HepG2 (cell line): Measurements from ENCODE around the gene MACROH2A1. TPM values are rescaled to one million over a fixed set of nuclear protein-coding genes. Genes with fewer than 3 reads are reported as not detected.

Experiments used
- CBFB ChIP-seq: sonication (generic); formaldehyde crosslinking; IDR thresholded peaks from 2 replicates; pipeline ENCODE4 v1.4.0; 2020; ENCODE audit warnings: missing genetic modification reagents
- CCDC6 ChIP-seq: sonication (generic); formaldehyde crosslinking; IDR thresholded peaks from 2 replicates; pipeline ENCODE4 v1.8.1; 2022; ENCODE audit warnings: mild to moderate bottlenecking, missing genetic modification reagents, moderate library complexity
- EEA1 ChIP-seq: sonication (generic); formaldehyde crosslinking; IDR thresholded peaks from 2 replicates; pipeline ENCODE4 v1.5.1; 2020; ENCODE audit warnings: mild to moderate bottlenecking, missing genetic modification reagents, borderline replicate concordance
- MZF1 ChIP-seq: sonication (generic); formaldehyde crosslinking; IDR thresholded peaks from 2 replicates; pipeline ENCODE4 v1.8.1; 2023; ENCODE audit warnings: mild to moderate bottlenecking, missing genetic modification reagents, borderline replicate concordance
- SAP130 ChIP-seq: IDR thresholded peaks from 2 replicates; pipeline ENCODE4 v1.6.1; 2016; ENCODE audit warnings: low read depth
- STAG1 ChIP-seq: sonication (generic); formaldehyde crosslinking; IDR thresholded peaks from 2 replicates; pipeline ENCODE4 v1.4.0; 2020; ENCODE audit warnings: missing genetic modification reagents
- TBL1XR1 ChIP-seq: fragments of 150-350 bp; IDR thresholded peaks from 2 replicates; pipeline ENCODE4 v1.6.1; 2014; ENCODE audit warnings: borderline replicate concordance, low read length; ENCODE audit not compliant: partially characterized antibody
- TCF12 ChIP-seq, 2 experiments: fragments of 450-650 bp in 1 of 2; sonication (generic) in 1 of 2; formaldehyde crosslinking in 1 of 2; IDR thresholded peaks; 2 replicates each; pipeline versions ENCODE4 v1.6.1 to v1.8.0; 2017 to 2022; ENCODE audit warnings: antibody characterized with exemption in 1 of 2, mild to moderate bottlenecking in 1 of 2, missing genetic modification reagents in 1 of 2, moderate library complexity in 1 of 2
- ZNF292 ChIP-seq: sonication (generic); formaldehyde crosslinking; IDR thresholded peaks from 2 replicates; pipeline ENCODE4 v1.8.1; 2022; ENCODE audit warnings: mild to moderate bottlenecking, low read depth, missing genetic modification reagents, borderline replicate concordance
- ZNF547 ChIP-seq: sonication (generic); formaldehyde crosslinking; IDR thresholded peaks from 2 replicates; pipeline ENCODE4 v1.5.1; 2020; ENCODE audit warnings: mild to moderate bottlenecking, missing genetic modification reagents
- ZNF841 ChIP-seq: sonication (generic); formaldehyde crosslinking; IDR thresholded peaks from 2 replicates; pipeline ENCODE4 v1.8.1; 2023; ENCODE audit warnings: missing genetic modification reagents, borderline replicate concordance
- polyA plus RNA-seq, 8 experiments: library from polyadenylated mRNA; depleted of rRNA in 3 of 8; stranded (reverse) in 7 of 8; unstranded in 1 of 8; fragments of >200 nt; fragmentation: Illumina TruSeq in 4 of 8; extraction: Trizol in 4 of 8; gene quantifications; 2 replicates each; pipeline versions ENCODE4 v1.2.1 to v1.2.3, GENCODE V29; 2011 to 2016; ENCODE audit warnings: low read depth in 4 of 8, missing spikeins in 1 of 8, mixed read lengths in 1 of 8; ENCODE audit not compliant: insufficient read depth in 1 of 8
- total RNA-seq, 5 experiments: library from RNA; depleted of rRNA; stranded (reverse); fragments of >200 nt; fragmentation: Illumina TruSeq; extraction: Trizol; gene quantifications; 2 replicates each; pipeline ENCODE4 v1.2.3, GENCODE V29; 2016; ENCODE audit warnings: low read depth in 1 of 5
- TF ChIP-seq, protein P1 (sequence below): sonication (generic); formaldehyde crosslinking; IDR thresholded peaks from 2 replicates; pipeline ENCODE4 v1.4.0; 2020; ENCODE audit warnings: missing genetic modification reagents
- TF ChIP-seq, protein P2 (sequence below): sonication (generic); formaldehyde crosslinking; conservative IDR thresholded peaks from 2 replicates; pipeline ENCODE4 v1.8.0; 2022; ENCODE audit warnings: mild to moderate bottlenecking, moderate library complexity, missing genetic modification reagents
- TF ChIP-seq, protein P3 (sequence below): IDR thresholded peaks from 2 replicates; pipeline ENCODE4 v1.6.1; 2016
- TF ChIP-seq, protein P4 (sequence below): sonication (generic); formaldehyde crosslinking; IDR thresholded peaks from 2 replicates; pipeline ENCODE4 v1.5.1; 2020; ENCODE audit warnings: mild to moderate bottlenecking, missing genetic modification reagents, moderate library complexity

The MACROH2A1 gene
- total and polyA plus RNA-seq, 2 of the 13 experiments (the other 11 are each of a cell fraction or from before 2014, with no cell fraction given) = 69.1 to 158 TPM

DNA sequence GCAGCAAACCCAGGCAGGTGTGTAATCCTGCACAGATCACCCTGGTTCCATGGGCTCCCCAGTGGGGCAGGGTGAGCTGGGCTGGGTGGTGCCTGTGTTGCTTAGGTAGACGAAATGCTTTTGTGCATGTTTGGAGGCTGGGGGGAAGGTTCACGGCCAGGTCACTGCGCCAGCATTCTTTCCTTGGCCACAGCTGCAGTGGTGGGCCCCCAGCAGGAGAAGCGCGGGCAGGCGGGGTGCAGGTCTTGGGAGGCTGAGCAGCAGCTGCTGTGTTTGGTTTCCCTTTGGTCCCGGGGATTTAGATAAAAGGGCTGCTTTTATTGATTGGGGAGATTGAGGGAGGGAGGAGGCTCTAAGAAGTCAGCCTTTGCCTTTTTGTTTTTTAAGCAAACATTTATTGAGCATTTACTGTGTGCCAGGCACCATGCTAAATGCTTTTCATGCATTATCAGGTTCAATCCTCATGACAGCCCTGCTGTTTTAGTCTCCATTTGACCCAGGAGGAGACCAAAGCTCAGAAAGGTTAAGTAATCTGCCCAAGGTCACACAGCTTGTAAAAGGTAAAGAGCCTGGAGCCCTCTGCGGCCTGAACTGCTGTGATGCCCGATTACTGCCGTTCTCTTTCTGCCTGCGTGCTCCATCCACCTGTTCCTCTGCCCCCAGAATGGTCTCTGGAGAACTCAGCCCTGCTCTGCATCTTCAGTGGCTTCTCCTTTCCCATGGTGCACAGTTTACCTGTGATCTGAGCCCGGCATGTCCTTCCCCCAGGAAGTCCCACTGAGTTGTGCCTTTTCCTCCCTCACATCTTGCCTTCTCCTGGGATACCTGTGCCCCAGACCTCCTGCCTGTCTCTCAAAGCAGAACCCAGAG is 94.4 kb downstream of the MACROH2A1 start (continued):
- TF ChIP-seq, protein P1, sequence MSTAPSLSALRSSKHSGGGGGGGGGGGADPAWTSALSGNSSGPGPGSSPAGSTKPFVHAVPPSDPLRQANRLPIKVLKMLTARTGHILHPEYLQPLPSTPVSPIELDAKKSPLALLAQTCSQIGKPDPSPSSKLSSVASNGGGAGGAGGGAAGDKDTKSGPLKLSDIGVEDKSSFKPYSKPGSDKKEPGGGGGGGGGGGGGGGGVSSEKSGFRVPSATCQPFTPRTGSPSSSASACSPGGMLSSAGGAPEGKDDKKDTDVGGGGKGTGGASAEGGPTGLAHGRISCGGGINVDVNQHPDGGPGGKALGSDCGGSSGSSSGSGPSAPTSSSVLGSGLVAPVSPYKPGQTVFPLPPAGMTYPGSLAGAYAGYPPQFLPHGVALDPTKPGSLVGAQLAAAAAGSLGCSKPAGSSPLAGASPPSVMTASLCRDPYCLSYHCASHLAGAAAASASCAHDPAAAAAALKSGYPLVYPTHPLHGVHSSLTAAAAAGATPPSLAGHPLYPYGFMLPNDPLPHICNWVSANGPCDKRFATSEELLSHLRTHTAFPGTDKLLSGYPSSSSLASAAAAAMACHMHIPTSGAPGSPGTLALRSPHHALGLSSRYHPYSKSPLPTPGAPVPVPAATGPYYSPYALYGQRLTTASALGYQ (CRISPR knock-in tag) = 0 out of 2 replicates have a peak, but pooled peaks have one; percentile 12
- no peak for TF ChIP-seq EEA1 (CRISPR knock-in tag)
- no peak for TF ChIP-seq ZNF547 (CRISPR knock-in tag)
- no peak for TF ChIP-seq TCF12 (IDR thresholded peaks at IDR 0.05)
- TF ChIP-seq TCF12 (CRISPR knock-in tag; IDR thresholded peaks at IDR 0.05) = no peak
- TF ChIP-seq TBL1XR1 = peak; percentile 32
- TF ChIP-seq SAP130 = peak; percentile 42; the same call in 1 of the 2 replicates
- no peak for TF ChIP-seq MZF1 (CRISPR knock-in tag)
- TF ChIP-seq STAG1 = peak; percentile 15; the same call in 1 of the 2 replicates
- no peak for TF ChIP-seq ZNF841
- TF ChIP-seq, protein P2, sequence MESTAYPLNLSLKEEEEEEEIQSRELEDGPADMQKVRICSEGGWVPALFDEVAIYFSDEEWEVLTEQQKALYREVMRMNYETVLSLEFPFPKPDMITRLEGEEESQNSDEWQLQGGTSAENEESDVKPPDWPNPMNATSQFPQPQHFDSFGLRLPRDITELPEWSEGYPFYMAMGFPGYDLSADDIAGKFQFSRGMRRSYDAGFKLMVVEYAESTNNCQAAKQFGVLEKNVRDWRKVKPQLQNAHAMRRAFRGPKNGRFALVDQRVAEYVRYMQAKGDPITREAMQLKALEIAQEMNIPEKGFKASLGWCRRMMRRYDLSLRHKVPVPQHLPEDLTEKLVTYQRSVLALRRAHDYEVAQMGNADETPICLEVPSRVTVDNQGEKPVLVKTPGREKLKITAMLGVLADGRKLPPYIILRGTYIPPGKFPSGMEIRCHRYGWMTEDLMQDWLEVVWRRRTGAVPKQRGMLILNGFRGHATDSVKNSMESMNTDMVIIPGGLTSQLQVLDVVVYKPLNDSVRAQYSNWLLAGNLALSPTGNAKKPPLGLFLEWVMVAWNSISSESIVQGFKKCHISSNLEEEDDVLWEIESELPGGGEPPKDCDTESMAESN (CRISPR knock-in tag) = peak; percentile 68; the same call in 1 of the 2 replicates
- no peak for TF ChIP-seq CCDC6 (CRISPR knock-in tag)
- peak; percentile 87; the same call in 1 of the 2 replicates for TF ChIP-seq ZNF292 (CRISPR knock-in tag)
- TF ChIP-seq, protein P3, sequence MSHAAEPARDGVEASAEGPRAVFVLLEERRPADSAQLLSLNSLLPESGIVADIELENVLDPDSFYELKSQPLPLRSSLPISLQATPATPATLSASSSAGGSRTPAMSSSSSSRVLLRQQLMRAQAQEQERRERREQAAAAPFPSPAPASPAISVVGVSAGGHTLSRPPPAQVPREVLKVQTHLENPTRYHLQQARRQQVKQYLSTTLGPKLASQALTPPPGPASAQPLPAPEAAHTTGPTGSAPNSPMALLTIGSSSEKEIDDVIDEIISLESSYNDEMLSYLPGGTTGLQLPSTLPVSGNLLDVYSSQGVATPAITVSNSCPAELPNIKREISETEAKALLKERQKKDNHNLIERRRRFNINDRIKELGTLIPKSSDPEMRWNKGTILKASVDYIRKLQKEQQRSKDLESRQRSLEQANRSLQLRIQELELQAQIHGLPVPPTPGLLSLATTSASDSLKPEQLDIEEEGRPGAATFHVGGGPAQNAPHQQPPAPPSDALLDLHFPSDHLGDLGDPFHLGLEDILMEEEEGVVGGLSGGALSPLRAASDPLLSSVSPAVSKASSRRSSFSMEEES (CRISPR knock-in tag) = no peak
- 0 out of 2 replicates have a peak, but pooled peaks have one; percentile 24 for TF ChIP-seq CBFB
- TF ChIP-seq, protein P4, sequence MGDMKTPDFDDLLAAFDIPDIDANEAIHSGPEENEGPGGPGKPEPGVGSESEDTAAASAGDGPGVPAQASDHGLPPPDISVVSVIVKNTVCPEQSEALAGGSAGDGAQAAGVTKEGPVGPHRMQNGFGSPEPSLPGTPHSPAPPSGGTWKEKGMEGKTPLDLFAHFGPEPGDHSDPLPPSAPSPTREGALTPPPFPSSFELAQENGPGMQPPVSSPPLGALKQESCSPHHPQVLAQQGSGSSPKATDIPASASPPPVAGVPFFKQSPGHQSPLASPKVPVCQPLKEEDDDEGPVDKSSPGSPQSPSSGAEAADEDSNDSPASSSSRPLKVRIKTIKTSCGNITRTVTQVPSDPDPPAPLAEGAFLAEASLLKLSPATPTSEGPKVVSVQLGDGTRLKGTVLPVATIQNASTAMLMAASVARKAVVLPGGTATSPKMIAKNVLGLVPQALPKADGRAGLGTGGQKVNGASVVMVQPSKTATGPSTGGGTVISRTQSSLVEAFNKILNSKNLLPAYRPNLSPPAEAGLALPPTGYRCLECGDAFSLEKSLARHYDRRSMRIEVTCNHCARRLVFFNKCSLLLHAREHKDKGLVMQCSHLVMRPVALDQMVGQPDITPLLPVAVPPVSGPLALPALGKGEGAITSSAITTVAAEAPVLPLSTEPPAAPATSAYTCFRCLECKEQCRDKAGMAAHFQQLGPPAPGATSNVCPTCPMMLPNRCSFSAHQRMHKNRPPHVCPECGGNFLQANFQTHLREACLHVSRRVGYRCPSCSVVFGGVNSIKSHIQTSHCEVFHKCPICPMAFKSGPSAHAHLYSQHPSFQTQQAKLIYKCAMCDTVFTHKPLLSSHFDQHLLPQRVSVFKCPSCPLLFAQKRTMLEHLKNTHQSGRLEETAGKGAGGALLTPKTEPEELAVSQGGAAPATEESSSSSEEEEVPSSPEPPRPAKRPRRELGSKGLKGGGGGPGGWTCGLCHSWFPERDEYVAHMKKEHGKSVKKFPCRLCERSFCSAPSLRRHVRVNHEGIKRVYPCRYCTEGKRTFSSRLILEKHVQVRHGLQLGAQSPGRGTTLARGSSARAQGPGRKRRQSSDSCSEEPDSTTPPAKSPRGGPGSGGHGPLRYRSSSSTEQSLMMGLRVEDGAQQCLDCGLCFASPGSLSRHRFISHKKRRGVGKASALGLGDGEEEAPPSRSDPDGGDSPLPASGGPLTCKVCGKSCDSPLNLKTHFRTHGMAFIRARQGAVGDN (CRISPR knock-in tag) = peak; percentile 73
